ENCODE data around the gene SNRNP35.

DNA sequence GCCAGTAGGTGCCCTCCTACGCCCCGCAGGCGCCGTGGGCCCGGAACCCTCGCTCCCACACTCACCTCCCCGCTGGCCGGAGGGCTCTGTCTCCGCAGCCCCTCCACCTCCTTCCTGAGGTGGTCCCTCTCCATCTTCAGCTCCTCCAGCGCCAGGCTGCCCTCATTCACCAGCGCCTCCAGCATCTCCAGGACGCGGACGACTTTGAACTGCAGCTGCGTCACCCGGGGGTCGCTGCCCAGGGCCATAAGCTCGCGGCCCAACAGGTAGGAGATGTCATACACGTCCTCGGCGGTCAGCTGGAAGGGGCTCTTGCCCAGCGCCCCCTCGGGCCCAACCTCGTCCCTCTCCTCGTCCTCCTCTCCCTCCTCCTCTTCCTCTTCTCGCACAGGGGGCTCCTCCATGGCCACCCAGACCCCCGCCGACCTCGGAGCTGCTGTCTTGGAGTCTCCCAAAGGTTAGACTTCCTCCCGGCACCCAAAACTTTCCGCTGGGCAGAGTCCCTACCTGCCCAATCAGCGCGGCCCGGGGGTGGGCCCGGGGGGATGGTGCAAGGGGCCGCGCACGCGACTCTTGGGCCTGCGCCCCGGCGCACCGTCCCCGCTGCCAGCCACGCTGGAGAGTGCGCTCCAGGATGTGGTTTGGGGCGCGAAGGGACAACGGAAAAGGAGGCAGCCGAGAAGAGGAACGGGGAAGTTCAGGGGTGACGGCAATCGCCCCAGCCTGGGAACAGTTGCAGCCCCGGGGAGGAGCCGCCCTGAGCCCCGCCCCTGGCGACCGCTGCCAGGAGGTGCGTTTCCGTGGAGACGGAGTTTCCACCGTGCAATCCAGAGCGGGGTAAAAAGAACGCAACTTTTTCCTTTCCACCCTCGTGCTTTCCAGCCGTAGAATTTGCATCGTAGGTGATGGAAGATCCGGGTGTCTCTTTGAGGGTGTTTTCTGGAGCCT lies 21.6 kb upstream of the SNRNP35 start, which contains the start of gene RILPL2:
- TF ChIP-seq CTCF (IDR thresholded peaks at IDR 0.05) (no peak), EZH2 (IDR thresholded peaks at IDR 0.05; ENCODE audit: borderline replicate concordance, insufficient read depth, low read depth, low read length, poor library complexity, severe bottlenecking) (no peak)
